GM13976 (cell line): ENCODE results near the gene TLR9.

Experiments
- DNase-seq: peaks from one replicate; pipeline ENCODE4 v3.0.0; 2012; ENCODE audit warnings: low spot score
- in situ Hi-C: fragments of 300-500 bp; cut with MboI; formaldehyde crosslinking; loops from one replicate; pipeline ENCODE4 v1.12.0; 2022; ENCODE audit warnings: low sequenced_read_pairs, mixed read lengths, inconsistent platforms; ENCODE audit not compliant: unreplicated experiment
- TF ChIP-seq, protein P1 (sequence below): IDR thresholded peaks from 2 replicates; pipeline ENCODE4 v1.5.1; 2012; ENCODE audit warnings: borderline replicate concordance, mild to moderate bottlenecking; ENCODE audit not compliant: insufficient read depth; ENCODE audit errors: extremely low read depth, missing control alignments, control extremely low read depth

Gene TLR9

GRCh38 chr3:52254608-52255007 is 29.2 kb upstream of the TLR9 start:
- in situ Hi-C loops, result no loop called here
- TF ChIP-seq, protein P1, sequence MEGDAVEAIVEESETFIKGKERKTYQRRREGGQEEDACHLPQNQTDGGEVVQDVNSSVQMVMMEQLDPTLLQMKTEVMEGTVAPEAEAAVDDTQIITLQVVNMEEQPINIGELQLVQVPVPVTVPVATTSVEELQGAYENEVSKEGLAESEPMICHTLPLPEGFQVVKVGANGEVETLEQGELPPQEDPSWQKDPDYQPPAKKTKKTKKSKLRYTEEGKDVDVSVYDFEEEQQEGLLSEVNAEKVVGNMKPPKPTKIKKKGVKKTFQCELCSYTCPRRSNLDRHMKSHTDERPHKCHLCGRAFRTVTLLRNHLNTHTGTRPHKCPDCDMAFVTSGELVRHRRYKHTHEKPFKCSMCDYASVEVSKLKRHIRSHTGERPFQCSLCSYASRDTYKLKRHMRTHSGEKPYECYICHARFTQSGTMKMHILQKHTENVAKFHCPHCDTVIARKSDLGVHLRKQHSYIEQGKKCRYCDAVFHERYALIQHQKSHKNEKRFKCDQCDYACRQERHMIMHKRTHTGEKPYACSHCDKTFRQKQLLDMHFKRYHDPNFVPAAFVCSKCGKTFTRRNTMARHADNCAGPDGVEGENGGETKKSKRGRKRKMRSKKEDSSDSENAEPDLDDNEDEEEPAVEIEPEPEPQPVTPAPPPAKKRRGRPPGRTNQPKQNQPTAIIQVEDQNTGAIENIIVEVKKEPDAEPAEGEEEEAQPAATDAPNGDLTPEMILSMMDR, result no peak
- no peak for DNase-seq

GRCh38 chr3:52253314-52254304 is 28.2 kb upstream of the TLR9 start:
- TF ChIP-seq, protein P1, result no peak
- in situ Hi-C loops, result no loop called here
- peak; percentile 89 for DNase-seq

GRCh38 chr3:52250122-52250521 is 24.7 kb upstream of the TLR9 start:
- TF ChIP-seq, protein P1, result no peak
- no peak for DNase-seq
- in situ Hi-C loops, result no loop called here

- no peak for DNase-seq
- TF ChIP-seq, protein P1, result no peak
- in situ Hi-C loops, result no loop called here
Observed at GRCh38 chr3:52249683-52250082, 24.2 kb upstream of the TLR9 start.

GRCh38 chr3:52248816-52249547 is 23.5 kb upstream of the TLR9 start:
- TF ChIP-seq, protein P1, result no peak
- in situ Hi-C loops, result no loop called here
- no peak for DNase-seq

- no peak for DNase-seq
- TF ChIP-seq, protein P1, result no peak
- in situ Hi-C loops, result no loop called here
Observed at GRCh38 chr3:52248165-52248541, 22.7 kb upstream of the TLR9 start.
